ENCODE measurements around the gene PPIE. TPM values are rescaled to one million over a fixed set of nuclear protein-coding genes. Genes with fewer than 3 reads are reported as not detected.

Gene PPIE
- total RNA-seq, 1 donor from 2014 or later = 26.4 TPM

DNA sequence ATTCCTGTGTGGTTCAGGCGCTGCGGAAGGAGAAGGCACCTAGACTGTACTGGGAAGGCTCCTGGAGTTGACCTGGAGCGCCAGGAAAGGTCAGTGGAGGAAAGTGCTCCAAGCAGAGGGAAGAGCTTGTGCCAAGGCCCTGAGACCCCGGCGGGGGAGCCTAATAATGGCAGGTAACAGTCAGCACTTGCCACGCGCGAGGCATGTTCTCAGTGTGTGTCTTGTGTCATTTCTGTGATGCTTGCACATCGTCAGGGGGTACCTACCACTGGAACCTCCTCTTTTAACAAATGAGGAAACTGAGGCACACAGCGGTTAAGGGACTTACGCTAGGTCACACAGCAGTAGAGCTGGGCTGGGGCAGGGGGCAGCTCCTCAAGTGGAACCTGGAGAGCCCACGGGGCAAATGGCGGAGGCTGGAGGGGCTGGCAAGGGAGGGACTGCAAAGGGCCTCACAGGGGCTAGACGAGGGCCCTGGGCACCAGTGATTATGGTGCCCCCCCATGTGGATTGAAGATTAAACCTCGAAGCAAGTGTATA, 51.0 kb downstream of the PPIE start:
- intact Hi-C loops (cut with DNase I) = no loop called here
- DNase-seq (ENCODE audit: low spot score) = no peak

DNA sequence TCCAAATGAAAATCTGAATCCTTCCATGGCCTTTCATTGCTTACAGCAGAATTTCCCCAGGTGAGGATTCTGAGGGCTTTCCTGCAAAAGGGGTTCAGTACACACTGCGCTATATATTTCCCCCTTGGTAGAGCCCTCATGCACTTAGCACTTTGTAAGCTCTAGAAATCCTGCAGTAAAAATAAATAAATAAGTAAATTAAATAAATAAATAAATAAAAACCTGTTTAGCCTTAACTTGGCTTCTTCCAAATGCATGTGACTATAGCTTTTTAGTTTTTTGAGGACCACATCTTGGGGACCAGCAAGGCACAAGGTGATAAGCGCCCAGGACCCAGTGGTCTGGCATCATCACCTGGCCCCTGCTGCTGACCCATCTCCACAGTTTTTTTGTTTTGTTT, 53.2 kb downstream of the PPIE start:
- intact Hi-C loops (cut with DNase I) = no loop called here
- no peak for DNase-seq (ENCODE audit: low spot score)

DNA sequence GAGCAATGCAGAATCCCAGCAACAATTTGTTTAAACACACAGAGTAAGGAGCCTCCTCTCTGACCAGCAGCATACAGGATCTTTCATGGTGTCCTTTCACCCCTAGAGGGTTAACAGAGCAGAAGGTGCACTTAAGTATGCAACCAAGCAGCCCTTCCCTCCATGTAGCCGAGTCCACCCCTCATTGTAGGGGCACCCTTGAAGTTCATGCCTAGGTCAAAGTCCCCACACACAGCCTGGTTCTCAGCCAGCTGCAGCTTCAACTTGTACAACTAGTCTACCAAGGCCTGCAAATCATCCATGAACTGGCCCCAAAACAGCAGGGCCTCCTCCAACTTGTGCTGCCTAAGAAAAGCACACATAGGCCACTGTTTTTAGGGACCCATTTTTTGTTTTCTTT, 57.0 kb downstream of the PPIE start:
- intact Hi-C loops (cut with DNase I) = loop anchor here (5.0 kb wide), 1 partner anchor 188 kb away; no protein-coding TSS in a partner anchor
- DNase-seq (ENCODE audit: low spot score) = peak; percentile 43

DNA sequence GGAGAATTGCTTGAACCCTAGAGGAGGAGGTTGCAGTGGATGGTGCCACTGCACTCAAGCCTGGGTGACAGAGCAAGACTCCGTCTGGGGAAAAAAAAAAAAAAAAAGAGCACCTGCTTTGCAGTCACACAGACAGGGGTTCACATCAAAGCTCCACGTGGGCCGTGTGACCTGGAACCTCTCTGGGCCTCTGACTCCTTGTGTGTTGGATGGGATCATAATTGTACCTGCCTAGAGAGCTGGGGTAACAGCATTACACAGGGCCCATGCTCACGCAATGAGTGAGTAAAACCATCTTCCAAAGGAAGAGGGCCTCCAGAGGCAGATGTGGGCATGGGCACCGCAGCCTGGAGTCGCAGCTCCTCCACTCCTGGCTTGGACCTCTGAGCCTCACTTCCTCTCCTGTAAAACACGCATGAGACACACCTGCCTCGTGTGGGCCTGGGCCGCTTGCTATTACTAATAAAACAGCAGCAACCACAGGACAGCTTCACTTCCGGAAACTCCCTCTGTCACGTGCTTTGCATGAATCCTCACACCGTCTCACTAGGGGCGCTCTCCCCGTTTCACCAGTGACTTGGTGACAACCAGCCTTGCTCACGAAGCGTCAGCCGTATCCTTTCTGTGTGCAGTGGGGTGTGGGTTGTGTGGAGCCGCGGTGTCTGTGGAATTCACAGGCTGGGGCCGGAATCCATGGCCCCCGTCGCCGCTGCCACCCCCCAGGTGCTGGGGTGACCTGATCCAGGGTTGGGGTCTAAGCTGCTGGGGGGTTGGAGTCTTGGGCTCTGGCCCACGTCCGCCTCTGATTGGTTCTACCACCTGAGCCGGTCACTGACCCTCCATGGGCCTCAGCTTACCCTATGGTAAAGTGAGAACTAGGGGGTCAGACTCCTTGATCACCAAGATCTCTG, 60.4 kb downstream of the PPIE start:
- intact Hi-C loops (cut with DNase I) = loop anchor here (5.0 kb wide), 1 partner anchor 192 kb away; no protein-coding TSS in a partner anchor
- peak; percentile 91 for DNase-seq (ENCODE audit: low spot score)

DNA sequence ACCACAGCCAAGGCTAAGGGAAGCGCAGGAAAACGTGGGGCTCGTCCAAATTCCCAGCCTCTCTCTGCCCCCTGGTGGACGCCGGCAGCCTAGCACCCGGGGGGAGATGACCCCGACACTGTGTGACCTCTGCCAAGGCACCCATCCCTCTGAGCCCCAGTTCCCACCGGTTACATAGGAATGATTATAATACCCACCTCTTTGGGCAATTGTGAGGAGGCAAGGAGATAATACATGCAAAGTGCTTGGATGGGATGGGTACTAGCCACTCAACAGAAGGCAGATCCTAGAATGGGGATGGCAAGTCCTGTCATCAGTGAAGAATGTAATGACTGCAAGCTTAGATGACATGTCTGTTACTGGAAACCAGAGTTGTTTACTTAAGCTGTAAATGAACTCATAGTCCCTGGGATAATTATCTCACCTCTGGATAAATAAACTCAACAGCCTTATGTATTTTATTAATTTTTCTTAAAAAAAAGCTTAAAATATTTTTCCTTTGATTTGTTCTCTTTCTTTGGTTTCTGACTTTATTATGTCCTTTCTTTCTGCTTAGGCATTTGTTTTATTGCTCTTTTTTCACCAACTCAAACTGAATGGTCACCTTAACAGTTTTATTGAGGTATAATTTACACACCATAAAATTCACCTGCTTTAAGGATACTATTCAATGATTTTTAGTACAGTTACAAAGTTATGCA, 61.2 kb downstream of the PPIE start:
- intact Hi-C loops (cut with DNase I) = loop anchor here (5.0 kb wide), 1 partner anchor 193 kb away; no protein-coding TSS in a partner anchor
- DNase-seq (ENCODE audit: low spot score) = peak; percentile 90

DNA sequence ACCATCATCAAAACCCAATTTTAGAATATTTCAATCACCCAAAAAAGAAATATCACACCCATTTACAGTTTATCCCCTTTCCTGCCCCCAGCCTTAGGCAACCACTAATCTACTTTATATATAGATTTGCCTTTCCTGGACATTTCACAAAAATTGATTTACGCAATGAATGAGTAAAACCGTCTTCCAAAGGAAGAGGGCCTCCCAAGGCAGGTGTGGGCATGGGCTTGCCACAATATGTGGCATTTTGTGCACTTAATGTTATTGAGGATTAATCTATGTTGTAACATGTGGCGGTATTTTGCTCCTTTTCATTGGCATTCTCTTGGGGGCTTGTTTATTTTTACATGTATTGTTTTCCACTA, 61.8 kb downstream of the PPIE start:
- intact Hi-C loops (cut with DNase I) = no loop called here
- peak; percentile 7 for DNase-seq (ENCODE audit: low spot score)

DNA sequence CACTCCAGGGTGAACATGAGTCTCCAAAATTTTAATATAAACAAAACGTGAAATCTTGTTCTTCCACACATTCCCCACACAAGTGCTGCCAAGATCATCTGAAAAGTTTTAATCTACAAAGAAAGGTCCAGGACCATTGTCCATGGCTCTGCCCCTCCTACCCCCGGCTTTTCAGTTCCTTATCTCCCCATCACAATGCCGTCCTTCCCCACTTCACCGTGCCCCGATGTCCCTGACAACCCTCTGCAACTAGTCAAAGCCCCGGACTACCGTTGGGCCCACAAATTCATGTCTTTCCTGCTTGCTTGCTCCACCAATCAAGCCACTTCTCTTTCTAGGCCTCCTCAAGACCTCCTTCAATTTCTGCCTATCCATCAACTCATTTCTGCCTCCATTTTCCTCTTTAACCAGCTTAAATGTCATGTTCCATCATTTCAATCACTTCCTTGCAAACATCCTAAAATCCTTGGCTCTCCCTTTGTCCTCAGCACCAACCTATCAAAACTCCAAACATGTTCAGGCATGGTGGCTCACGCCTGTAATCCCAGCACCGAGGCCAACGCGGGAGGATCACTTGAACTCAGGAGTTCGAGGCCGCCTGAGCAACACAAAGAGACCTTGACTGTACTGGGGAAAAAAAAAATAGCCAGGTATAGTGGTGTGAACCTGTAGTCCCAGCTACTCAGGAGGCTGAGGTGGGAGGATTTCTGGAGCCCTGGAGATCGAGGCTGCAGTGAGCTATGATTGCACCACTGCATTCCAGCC, 64.0 kb downstream of the PPIE start:
- peak; percentile 46 for DNase-seq (ENCODE audit: low spot score)
- intact Hi-C loops (cut with DNase I) = no loop called here

DNA sequence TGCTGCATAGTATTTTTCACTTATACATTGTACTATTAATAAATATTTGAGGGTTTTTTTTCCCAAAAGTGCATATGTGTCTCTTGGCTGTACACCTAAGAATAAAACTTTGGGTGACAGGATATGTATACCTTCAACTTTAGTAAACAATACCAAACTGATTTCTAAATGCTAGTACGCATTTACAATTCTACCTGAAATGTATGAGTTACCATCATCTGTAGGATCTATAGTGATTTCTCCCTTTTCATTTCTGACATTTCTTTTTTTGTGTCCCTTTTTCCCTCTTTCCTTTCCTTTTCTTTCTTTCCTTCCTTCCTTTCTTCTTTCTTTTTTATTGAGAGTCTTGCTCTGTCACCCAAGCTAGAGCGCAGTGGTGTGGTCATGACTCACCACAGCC, 66.7 kb downstream of the PPIE start:
- DNase-seq (ENCODE audit: low spot score) = no peak
- intact Hi-C loops (cut with DNase I) = no loop called here

DNA sequence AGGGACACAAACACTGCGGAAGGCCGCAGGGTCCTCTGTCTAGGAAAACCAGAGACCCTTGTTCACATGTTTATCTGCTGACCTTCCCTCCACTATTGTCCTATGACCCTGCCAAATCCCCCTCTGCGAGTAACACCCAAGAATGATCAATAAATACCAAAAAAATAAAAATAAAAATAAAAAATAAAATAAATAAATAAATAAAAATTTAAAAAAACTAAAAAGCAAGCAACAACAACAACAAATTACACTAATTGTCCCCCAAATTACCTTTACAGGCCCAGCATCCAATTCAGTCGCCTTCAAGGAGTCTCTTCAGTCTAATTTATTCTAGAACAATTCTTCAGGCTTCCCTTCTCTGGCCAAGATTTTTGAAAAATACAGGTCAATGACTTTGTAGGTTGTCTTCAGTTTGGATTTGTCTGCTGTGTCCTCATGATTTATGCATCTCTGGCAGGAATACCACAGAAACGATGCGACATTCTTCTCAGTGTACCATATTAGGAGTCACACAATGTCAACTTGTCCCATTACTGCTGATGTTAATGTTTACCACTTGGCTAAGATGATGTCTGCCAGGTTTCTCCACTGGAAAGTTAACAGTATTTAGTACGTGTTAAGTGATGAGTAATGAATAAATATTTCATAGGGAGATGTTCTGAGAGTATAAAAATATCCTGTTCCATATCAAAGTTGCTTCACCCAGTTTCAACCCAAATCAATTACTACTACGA, 70.3 kb downstream of the PPIE start:
- intact Hi-C loops (cut with DNase I) = no loop called here
- DNase-seq (ENCODE audit: low spot score) = no peak

DNA sequence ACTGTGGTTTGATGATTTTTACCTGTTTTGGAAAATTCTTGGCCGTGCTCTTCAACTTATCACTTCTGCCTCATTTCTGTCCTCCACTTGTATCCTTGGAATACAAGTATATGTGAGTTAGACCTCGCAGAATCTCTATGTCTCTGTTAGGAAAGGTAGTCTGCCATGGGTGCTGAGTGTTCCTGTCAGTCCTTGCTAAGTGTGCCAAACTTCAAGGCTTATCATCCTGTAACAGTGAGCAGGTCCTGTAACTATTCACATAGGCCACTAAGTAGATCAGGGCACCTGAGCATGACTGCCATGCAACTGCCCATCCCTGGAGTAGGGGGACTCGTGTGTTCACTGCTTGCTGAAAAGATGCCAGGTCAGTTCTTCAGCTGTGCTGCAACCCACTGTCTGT, 74.2 kb downstream of the PPIE start:
- intact Hi-C loops (cut with DNase I) = no loop called here
- DNase-seq (ENCODE audit: low spot score) = no peak

Other genes with a start within 250 kb of the PPIE start
- 1.5 TPM for gene BMP8A, start 247.2 kb upstream of the PPIE start, total RNA-seq
- 239 TPM for gene PABPC4, start 162.1 kb upstream of the PPIE start, total RNA-seq
- gene HEYL, start 99.2 kb upstream of the PPIE start, total RNA-seq = 20.5 TPM
- gene NT5C1A, start 66.8 kb upstream of the PPIE start, total RNA-seq = 25.0 TPM
- gene HPCAL4, start 47.4 kb upstream of the PPIE start, total RNA-seq = 0.05 TPM
- gene OXCT2, start 32.5 kb downstream of the PPIE start, total RNA-seq = 1.3 TPM
- 0.62 TPM for gene BMP8B, start 50.0 kb downstream of the PPIE start, total RNA-seq
- gene TRIT1, start 144.6 kb downstream of the PPIE start, total RNA-seq = 16.6 TPM
- 0.35 TPM for gene MYCL, start 163.0 kb downstream of the PPIE start, total RNA-seq
- gene MFSD2A, start 216.3 kb downstream of the PPIE start, total RNA-seq = 1.00 TPM